HEK293T (cell line): ENCODE measurements around the gene DGKA.
"Not testable (repeated sequence)": the region's sequence is repeated elsewhere in the genome, so short reads cannot be mapped to it uniquely, and the experiment has no call there.

Experiments
- CTCF ChIA-PET: fragments of 350-600 bp; formaldehyde crosslinking; extraction: SDS; loops from one replicate; lab custom pipeline; 2021; ENCODE audit warnings: antibody characterized with exemption, inconsistent platforms; lab: Yijun Ruan, JAX
- POLR2A ChIA-PET: fragments of 350-600 bp; formaldehyde crosslinking; extraction: SDS; loops from one replicate; lab custom pipeline; 2020; ENCODE audit warnings: antibody characterized with exemption, inconsistent platforms; lab: Yijun Ruan, JAX
- DNase-seq: peaks from one replicate; pipeline ENCODE4 v3.0.0; 2012; ENCODE audit warnings: mixed read lengths; ENCODE audit errors: extremely low spot score
- ARNT ChIP-seq: fragments of 450-650 bp; IDR thresholded peaks from 2 replicates; pipeline ENCODE4 v1.6.1; 2017; ENCODE audit warnings: mild to moderate bottlenecking
- BHLHE40 ChIP-seq: fragments of 450-650 bp; IDR thresholded peaks from 2 replicates; pipeline ENCODE4 v1.6.1; 2016; ENCODE audit warnings: mild to moderate bottlenecking, moderate library complexity, borderline replicate concordance
- CTBP1 ChIP-seq: fragments of 450-650 bp; IDR thresholded peaks from 2 replicates; pipeline ENCODE4 v1.6.1; 2016; ENCODE audit warnings: borderline replicate concordance
- ELF4 ChIP-seq: fragments of 450-650 bp; IDR thresholded peaks from 2 replicates; pipeline ENCODE4 v1.6.1; 2017; ENCODE audit warnings: antibody characterized with exemption
- FOXA1 ChIP-seq: fragments of 450-650 bp; IDR thresholded peaks from 2 replicates; pipeline ENCODE4 v1.6.1; 2016; ENCODE audit warnings: mild to moderate bottlenecking
- FOXM1 ChIP-seq: fragments of 450-650 bp; IDR thresholded peaks from 2 replicates; pipeline ENCODE4 v1.6.1; 2017; ENCODE audit warnings: mild to moderate bottlenecking, borderline replicate concordance
- HDGF ChIP-seq: fragments of 450-650 bp; IDR thresholded peaks from 2 replicates; pipeline ENCODE4 v1.6.1; 2017; ENCODE audit warnings: antibody characterized with exemption, borderline replicate concordance
- L3MBTL2 ChIP-seq: fragments of 450-650 bp; conservative IDR thresholded peaks from 2 replicates; pipeline ENCODE4 v1.6.1; 2016; ENCODE audit warnings: mild to moderate bottlenecking
- LEF1 ChIP-seq: fragments of 450-650 bp; IDR thresholded peaks from 2 replicates; pipeline ENCODE4 v1.6.1; 2017; ENCODE audit warnings: mild to moderate bottlenecking, borderline replicate concordance
- SP1 ChIP-seq: fragments of 450-650 bp; IDR thresholded peaks from 2 replicates; pipeline ENCODE4 v1.6.1; 2017
- SUZ12 ChIP-seq: fragments of 450-650 bp; IDR thresholded peaks from 2 replicates; pipeline ENCODE4 v1.6.1; 2016; ENCODE audit warnings: mild to moderate bottlenecking
- TARDBP ChIP-seq: fragments of 450-650 bp; IDR thresholded peaks from 2 replicates; pipeline ENCODE4 v1.6.1; 2016
- TF ChIP-seq, protein P1 (sequence below): fragments of 450-650 bp; IDR thresholded peaks from 2 replicates; pipeline ENCODE4 v1.6.1; 2016

Gene DGKA

DNA sequence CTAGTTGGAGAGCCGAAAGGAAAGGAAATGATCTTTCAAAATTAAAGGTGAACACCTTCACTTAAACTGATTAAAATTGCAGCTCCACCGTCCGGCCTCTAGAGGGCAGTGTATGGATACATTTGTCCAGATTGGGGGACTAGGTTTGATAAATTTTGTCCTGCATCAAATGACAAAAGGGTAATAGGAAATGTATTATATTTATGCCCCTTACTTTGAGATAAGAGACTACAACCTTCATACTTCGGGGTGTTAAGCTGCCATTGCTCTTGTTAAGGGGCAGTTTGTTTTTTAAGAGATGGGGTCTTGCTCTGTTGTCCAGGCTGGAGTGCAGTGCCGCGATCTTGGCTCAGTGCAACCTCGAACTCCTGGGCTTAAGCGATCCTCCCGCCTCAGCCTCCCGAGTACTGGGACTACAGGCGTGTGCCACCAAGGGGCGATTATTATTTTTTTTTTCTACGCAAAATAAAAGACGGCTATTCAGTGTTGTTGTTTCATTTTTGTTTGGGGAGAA is 65.3 kb downstream of the DGKA start:
- TF ChIP-seq FOXA1, result no peak
- no peak for TF ChIP-seq ELF4
- POLR2A ChIA-PET, result interaction anchor here (0.9 to 3.1 kb wide), 9 partner anchors 11 to 193 kb away, joined by 3 to 27 read pairs (median 6); partner anchors contain the start of genes DNAJC14, RAB5B, SMARCC2 and ZC3H10
- CTCF ChIA-PET, result interaction anchor here (0.5 to 2.6 kb wide), 16 partner anchors 10 to 257 kb away, joined by 3 to 21 read pairs (median 5); partner anchors contain the start of gene RAB5B

DNA sequence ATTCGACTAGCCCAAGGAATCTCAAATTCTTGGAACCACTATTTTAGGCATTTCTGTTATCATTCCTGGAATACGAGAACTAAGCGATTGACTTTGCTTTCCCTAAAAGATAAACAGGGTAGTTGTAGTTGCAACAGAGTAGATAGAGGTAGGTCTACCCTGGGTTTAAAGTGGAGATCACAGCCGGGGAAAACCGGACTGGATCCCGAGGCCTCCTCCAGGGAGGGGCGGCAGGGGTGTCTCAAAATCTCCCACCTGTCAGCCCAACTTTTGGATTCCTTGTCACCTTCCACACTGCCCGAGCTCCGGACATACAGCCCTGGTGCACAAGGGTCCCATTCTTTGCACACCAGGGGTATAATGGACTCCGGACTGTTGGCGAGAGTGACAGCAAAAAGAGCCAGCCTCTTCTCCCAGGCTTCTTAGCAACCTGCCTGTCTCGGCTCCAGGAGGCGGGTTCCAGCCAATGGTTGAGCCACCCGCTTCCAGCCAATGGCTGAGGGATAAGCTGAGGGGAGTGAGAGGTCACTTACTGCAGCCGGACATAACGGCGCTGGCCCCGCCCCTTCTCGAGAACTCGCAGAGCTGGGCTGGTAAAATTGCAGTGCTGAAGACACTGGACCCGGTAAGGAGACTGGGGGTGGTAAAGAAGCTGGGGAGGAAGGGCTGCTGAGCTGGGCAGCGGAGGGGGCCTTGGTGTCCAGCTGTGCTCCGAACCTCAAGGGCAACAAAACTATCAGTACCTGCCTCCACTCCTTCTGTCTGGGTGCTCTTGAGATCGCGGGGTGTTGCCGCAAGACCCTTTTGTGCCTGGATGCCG is 66.0 kb downstream of the DGKA start, which contains the start of gene SUOX:
SUOX (plus strand) TSS at position 562 of the 820 bp plus-strand sequence. CDS start 4,946 bp downstream, outside the sequence.
- TF ChIP-seq, protein P1, sequence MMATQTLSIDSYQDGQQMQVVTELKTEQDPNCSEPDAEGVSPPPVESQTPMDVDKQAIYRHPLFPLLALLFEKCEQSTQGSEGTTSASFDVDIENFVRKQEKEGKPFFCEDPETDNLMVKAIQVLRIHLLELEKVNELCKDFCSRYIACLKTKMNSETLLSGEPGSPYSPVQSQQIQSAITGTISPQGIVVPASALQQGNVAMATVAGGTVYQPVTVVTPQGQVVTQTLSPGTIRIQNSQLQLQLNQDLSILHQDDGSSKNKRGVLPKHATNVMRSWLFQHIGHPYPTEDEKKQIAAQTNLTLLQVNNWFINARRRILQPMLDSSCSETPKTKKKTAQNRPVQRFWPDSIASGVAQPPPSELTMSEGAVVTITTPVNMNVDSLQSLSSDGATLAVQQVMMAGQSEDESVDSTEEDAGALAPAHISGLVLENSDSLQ, result peak; percentile 98
- TF ChIP-seq HDGF (no peak), SUZ12 (no peak), CTBP1 (no peak), ELF4 (no peak), BHLHE40 (no peak)
- peak; percentile 94 for DNase-seq
- POLR2A ChIA-PET, result interaction anchor here (0.8 to 3.1 kb wide), 14 partner anchors 10 to 193 kb away, joined by 3 to 27 read pairs (median 6); partner anchors contain the start of genes RAB5B, SMARCC2 and ZC3H10
- CTCF ChIA-PET, result interaction anchor here (0.7 to 2.6 kb wide), 10 partner anchors 10 to 258 kb away, joined by 3 to 21 read pairs (median 6); no protein-coding TSS in a partner anchor

More for the DNA sequence above, 65.3 kb downstream of the DGKA start:
- peak; percentile 61 for DNase-seq

GRCh38 chr12:55997535-55997859 is 66.5 kb downstream of the DGKA start:
- TF ChIP-seq TARDBP (no peak), SUZ12 (no peak), FOXA1 (no peak), LEF1 (no peak), ELF4 (no peak), FOXM1 (no peak), SP1 (no peak), L3MBTL2 (no peak)
- no peak for DNase-seq
- CTCF ChIA-PET, result interaction anchor here (0.7 to 2.6 kb wide), 5 partner anchors 10 to 57 kb away, joined by 3 to 14 read pairs (median 4); no protein-coding TSS in a partner anchor
- POLR2A ChIA-PET, result interaction anchor here (0.8 to 3.1 kb wide), 13 partner anchors 9 to 192 kb away, joined by 3 to 27 read pairs (median 6); partner anchors contain the start of genes RAB5B and SMARCC2

- CTCF ChIA-PET, result interaction anchor here (1.6 kb wide), 1 partner anchor 25 kb away, joined by 3 read pairs; no protein-coding TSS in a partner anchor
- DNase-seq, POLR2A ChIA-PET: not testable (repeated sequence)
Observed at GRCh38 chr12:55999522-55999921, 68.6 kb downstream of the DGKA start.

DNA sequence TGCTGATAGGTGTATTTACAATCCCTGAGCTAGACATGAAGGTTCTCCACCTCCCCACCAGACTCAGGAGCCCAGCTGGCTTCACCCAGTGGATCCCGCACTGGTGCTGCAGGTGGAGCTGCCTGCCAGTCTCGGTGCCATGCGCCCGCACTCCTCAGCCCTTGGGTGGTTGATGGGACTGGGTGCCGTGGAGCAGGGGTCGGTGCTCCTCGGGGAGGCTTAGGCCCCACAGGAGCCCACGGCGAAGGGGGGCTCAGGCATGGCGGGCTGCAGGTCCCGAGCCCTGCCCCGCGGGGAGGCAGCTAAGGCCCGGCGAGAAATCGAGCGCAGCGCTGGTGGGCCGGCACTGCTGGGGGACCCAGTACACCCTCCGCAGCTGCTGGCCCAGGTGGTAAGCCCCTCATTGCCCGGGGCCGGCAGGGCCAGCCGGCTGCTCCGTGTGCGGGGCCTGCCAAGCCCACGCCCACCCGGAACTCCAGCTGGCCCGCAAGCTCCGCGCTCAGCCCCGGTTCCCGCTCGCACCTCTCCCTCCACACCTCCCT is 69.1 kb downstream of the DGKA start:
- POLR2A ChIA-PET, DNase-seq: not testable (repeated sequence)
- CTCF ChIA-PET, result interaction anchor here (1.6 kb wide), 1 partner anchor 25 kb away, joined by 3 read pairs; no protein-coding TSS in a partner anchor

GRCh38 chr12:56001487-56002100 is 70.6 kb downstream of the DGKA start:
- ChIA-PET CTCF (no interaction called here), POLR2A (no interaction called here)
- TF ChIP-seq LEF1 (no peak), CTBP1 (no peak), BHLHE40 (no peak), ARNT (no peak), FOXA1 (no peak)
- DNase-seq, result no peak

DNA sequence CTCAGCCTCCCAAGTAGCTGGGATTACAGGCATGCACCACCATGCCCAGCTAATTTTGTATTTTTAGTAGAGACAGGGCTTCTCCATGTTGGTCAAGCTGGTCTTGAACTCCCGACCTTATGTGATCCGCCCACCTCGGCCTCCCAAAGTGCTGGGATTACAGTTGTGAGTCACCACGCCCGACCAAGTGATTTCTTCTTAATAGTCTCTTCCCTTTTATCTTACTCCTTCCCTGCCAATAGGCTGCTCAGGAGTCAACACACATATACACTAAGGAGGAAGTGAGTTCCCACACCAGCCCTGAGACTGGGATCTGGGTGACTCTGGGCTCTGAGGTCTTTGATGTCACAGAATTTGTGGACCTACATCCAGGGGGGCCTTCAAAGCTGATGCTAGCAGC is 72.4 kb downstream of the DGKA start:
- POLR2A ChIA-PET, DNase-seq, CTCF ChIA-PET: not testable (repeated sequence)
